Measurements from ENCODE around the gene C19orf67. TPM values are rescaled to one million over a fixed set of nuclear protein-coding genes. Genes with fewer than 3 reads are reported as not detected.
"Not testable (repeated sequence)": the region's sequence is repeated elsewhere in the genome, so short reads cannot be mapped to it uniquely, and the experiment has no call there.

The C19orf67 gene
- polyA plus RNA-seq, 1 donor from 2014 or later = not detected

- Mint-ChIP-seq H3K4me1 (peaks cover 0 to 1% (median 0%) of the 10 kb centered on the region in 3 donors), H3K27me3 (no peaks in the 10 kb centered on the region), H3K36me3 (peaks cover 11% of the 10 kb centered on the region), H3K9me3 (peaks cover 0 to 2% (median 0%) of the 10 kb centered on the region in 3 donors), H3K27ac (no peak overlapping the region), H3K4me3 (no peak overlapping the region)
These were observed 35.1 kb downstream of the C19orf67 start for GRCh38 chr19:14050512-14050911.

GRCh38 chr19:14048443-14049153, 37.0 kb downstream of the C19orf67 start:
- Mint-ChIP-seq H3K4me3 (no peak overlapping the region), H3K9me3 (peaks cover 0 to 2% (median 0%) of the 10 kb centered on the region in 3 donors)

GRCh38 chr19:14047866-14048265, 37.7 kb downstream of the C19orf67 start:
- H3K4me3 Mint-ChIP-seq, H3K27me3 Mint-ChIP-seq, H3K9me3 Mint-ChIP-seq, H3K4me1 Mint-ChIP-seq, H3K27ac Mint-ChIP-seq, H3K36me3 Mint-ChIP-seq: not testable (repeated sequence)

More at GRCh38 chr19:14048443-14049153, 37.0 kb downstream of the C19orf67 start:
- Mint-ChIP-seq H3K27ac (peak overlapping the region in 2 of 3 donors; percentile 58 to 76), H3K4me1 (peaks cover 0 to 1% (median 0%) of the 10 kb centered on the region in 3 donors), H3K36me3 (peaks cover 11% of the 10 kb centered on the region), H3K27me3 (no peaks in the 10 kb centered on the region)

DNA sequence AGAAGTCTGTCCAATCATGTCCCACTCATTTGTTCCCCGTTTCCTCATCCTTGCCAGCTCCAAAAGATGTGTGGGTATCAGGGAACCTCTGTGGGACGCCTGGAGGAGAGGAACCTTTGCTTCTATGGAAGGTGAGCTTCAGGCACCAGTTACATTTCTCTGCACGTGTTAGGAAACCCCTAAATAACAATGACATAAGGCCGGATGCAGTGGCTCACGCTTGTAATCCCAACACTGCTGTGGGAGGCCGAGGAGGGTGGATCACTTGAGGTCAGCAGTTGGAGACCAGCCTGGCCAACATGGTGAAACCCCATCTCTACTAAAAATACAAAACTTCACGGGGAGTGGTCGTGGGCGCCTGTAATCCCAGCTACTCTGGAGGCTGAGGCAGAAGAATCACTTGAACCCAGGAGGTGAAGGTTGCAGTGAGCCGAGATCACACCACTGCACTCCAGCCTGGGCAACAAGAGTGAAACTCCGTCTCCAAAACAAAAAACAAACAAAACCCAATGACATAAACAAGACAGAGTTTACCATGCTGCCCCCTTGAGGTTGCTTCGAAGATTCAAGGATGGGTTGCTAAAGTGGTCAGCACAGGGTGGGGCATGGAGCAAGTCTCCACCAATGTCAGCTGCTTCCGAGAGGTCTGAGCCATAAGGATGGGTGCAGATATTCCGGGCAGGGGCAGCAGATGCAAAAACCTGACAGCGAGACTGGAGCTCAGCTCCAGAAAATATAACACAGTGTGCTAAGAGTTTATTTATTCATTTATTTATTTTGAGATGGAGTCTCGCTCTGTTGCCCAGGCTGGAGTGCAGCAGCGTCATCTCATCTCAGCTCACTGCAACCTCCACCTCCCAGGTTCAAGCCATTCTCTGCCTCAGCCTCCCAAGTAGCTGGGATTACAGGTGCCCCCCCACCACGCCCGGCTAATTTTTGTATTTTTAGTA, 42.6 kb downstream of the C19orf67 start:
- H3K27me3 Mint-ChIP-seq, H3K9me3 Mint-ChIP-seq, H3K36me3 Mint-ChIP-seq: not testable (repeated sequence)
- peaks cover 10 to 16% (median 13%) of the 10 kb centered on the region in 3 donors for H3K4me1 Mint-ChIP-seq
- peak overlapping the region; percentile 88 to 98 (median 97) for H3K27ac Mint-ChIP-seq
- peak overlapping the region in 3 of 4 donors; percentile 7 to 80 (median 34) for H3K4me3 Mint-ChIP-seq

GRCh38 chr19:14039181-14039580, 46.4 kb downstream of the C19orf67 start:
- no peak overlapping the region for H3K27ac Mint-ChIP-seq
- peaks cover 3% of the 10 kb centered on the region for H3K36me3 Mint-ChIP-seq
- no peak overlapping the region for H3K4me3 Mint-ChIP-seq

GRCh38 chr19:14035706-14036105, 49.9 kb downstream of the C19orf67 start:
- Mint-ChIP-seq H3K4me1 (peaks cover 6 to 16% (median 14%) of the 10 kb centered on the region in 3 donors), H3K27ac (no peak overlapping the region), H3K9me3 (no peaks in the 10 kb centered on the region), H3K4me3 (no peak overlapping the region), H3K27me3 (no peaks in the 10 kb centered on the region), H3K36me3 (no peaks in the 10 kb centered on the region)

More at GRCh38 chr19:14039181-14039580, 46.4 kb downstream of the C19orf67 start:
- Mint-ChIP-seq H3K4me1 (peaks cover 10 to 18% (median 18%) of the 10 kb centered on the region in 3 donors), H3K9me3 (no peaks in the 10 kb centered on the region), H3K27me3 (no peaks in the 10 kb centered on the region)

DNA sequence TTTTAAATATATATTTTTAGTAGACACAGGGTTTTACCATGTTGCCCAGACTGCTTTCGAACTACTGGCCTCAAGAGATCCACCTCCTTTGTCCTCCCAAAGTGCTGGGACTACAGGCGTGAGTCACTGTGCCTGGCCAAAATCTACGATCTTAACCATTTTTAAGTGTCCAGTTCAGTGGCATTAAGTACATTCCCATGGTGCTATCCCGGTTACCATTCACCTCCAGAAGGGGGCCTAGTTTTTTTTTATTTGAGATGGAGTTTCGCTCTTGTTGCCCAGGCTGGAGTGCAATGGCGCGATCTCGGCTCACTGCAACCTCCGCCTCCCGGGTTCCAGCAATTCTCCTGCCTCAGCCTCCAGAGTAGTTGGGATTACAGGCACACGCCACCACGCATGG, 50.4 kb downstream of the C19orf67 start:
- peak overlapping the region in 1 of 4 donors; percentile 58 for H3K4me3 Mint-ChIP-seq
- not testable (repeated sequence) for H3K9me3 Mint-ChIP-seq, H3K27ac Mint-ChIP-seq, H3K36me3 Mint-ChIP-seq, H3K27me3 Mint-ChIP-seq
- H3K4me1 Mint-ChIP-seq = peaks cover 6 to 16% (median 15%) of the 10 kb centered on the region in 3 donors

- H3K27me3 Mint-ChIP-seq = no peaks in the 10 kb centered on the region
- peak overlapping the region in 1 of 3 donors; percentile 74 for H3K27ac Mint-ChIP-seq
- no peaks in the 10 kb centered on the region for H3K36me3 Mint-ChIP-seq
- H3K9me3 Mint-ChIP-seq = no peaks in the 10 kb centered on the region
- peak overlapping the region in 1 of 4 donors; percentile 18 for H3K4me3 Mint-ChIP-seq
- H3K4me1 Mint-ChIP-seq = peaks cover 9 to 18% (median 17%) of the 10 kb centered on the region in 3 donors
These were observed 51.6 kb downstream of the C19orf67 start for GRCh38 chr19:14033946-14034345.

GRCh38 chr19:14031719-14032480, 53.7 kb downstream of the C19orf67 start, which contains the start of gene IL27RA:
Gene IL27RA, plus strand, starts transcription at chr19:14031762. Its CDS starts 111 bp downstream, at chr19:14031873.
- H3K4me3 Mint-ChIP-seq = peak within 1 kb of the TSS; percentile 91 to 97 (median 95)
- no peaks in the 10 kb centered on the region for H3K9me3 Mint-ChIP-seq
- no peaks in the 10 kb centered on the region for H3K27me3 Mint-ChIP-seq
- peaks cover 13 to 29% (median 21%) of the 10 kb centered on the region in 3 donors for H3K4me1 Mint-ChIP-seq
- H3K36me3 Mint-ChIP-seq = no peaks in the 10 kb centered on the region
- H3K27ac Mint-ChIP-seq = peak within 1 kb of the TSS; percentile 92 to 97 (median 92)

Other genes starting within 250 kb of the C19orf67 start
- not detected for gene NANOS3, start 208.6 kb downstream of the C19orf67 start, polyA plus RNA-seq
- gene BRME1, start 179.7 kb downstream of the C19orf67 start, polyA plus RNA-seq = not detected
- 15.5 TPM for gene CC2D1A, start 179.6 kb downstream of the C19orf67 start, polyA plus RNA-seq
- not detected for gene PODNL1, start 147.4 kb downstream of the C19orf67 start, polyA plus RNA-seq
- gene DCAF15, start 133.3 kb downstream of the C19orf67 start, polyA plus RNA-seq = 5.7 TPM
- 3.7 TPM for gene RFX1, start 79.5 kb downstream of the C19orf67 start, polyA plus RNA-seq
- 0.65 TPM for gene RLN3, start 57.6 kb downstream of the C19orf67 start, polyA plus RNA-seq
- 58.3 TPM for gene IL27RA, start 54.0 kb downstream of the C19orf67 start, polyA plus RNA-seq
- gene PALM3, start 23.7 kb downstream of the C19orf67 start, polyA plus RNA-seq = not detected
- gene MISP3, start 13.0 kb downstream of the C19orf67 start, polyA plus RNA-seq = 0.16 TPM
- 2.8 TPM for gene SAMD1, start 5.0 kb upstream of the C19orf67 start, polyA plus RNA-seq
- 1.4 TPM for gene PRKACA, start 32.0 kb upstream of the C19orf67 start, polyA plus RNA-seq
- 1.9 TPM for gene ASF1B, start 50.8 kb upstream of the C19orf67 start, polyA plus RNA-seq
- 0.11 TPM for gene ADGRL1, start 120.4 kb upstream of the C19orf67 start, polyA plus RNA-seq

Measured in IgD-negative memory B cell (primary cell).